Panc1 (cell line): ENCODE data around the gene OPHN1. TPM values are rescaled to one million over a fixed set of nuclear protein-coding genes. Genes with fewer than 3 reads are reported as not detected.

Experiments used
- ATAC-seq: fragments of 200-7000 bp; cut with Tn5 transposase; 2 replicates; pipeline ENCODE4 v1.9.1; 2020; ENCODE audit warnings: mild to moderate bottlenecking, moderate library complexity
- BruUV-seq: library from RNA; stranded (reverse); fragments of 400-500 nt; replicated peaks from 2 replicates; lab custom pipeline; 2021; lab: Mats Ljungman, UMichigan
- CTCF ChIA-PET: fragments of 300-600 bp; sonication (Branson Sonifier 250); formaldehyde crosslinking; loops from one replicate; lab custom pipeline; 2022; ENCODE audit warnings: antibody characterized with exemption; lab: Charles Lee
- POLR2A ChIA-PET: fragments of 300-600 bp; sonication (Branson Sonifier 250); formaldehyde crosslinking; loops from one replicate; lab custom pipeline; 2022; ENCODE audit warnings: antibody characterized with exemption; lab: Charles Lee
- DNase-seq: peaks from one replicate; pipeline ENCODE4 v3.0.0-alpha.2; 2010; ENCODE audit warnings: low read depth, low spot score
- H3K27ac ChIP-seq: 2 replicates; pipeline ENCODE4 v1.5.1; 2011; ENCODE audit warnings: mild to moderate bottlenecking, low read length, inconsistent platforms
- H3K27me3 ChIP-seq: fragments of 200-500 bp; sonication (Bioruptor generic); 2 replicates; pipeline ENCODE4 v1.6.0; 2014; ENCODE audit warnings: low read length, inconsistent platforms; ENCODE audit not compliant: control insufficient read depth, insufficient read depth
- H3K36me3 ChIP-seq: fragments of 200-500 bp; sonication (Bioruptor generic); 2 replicates; pipeline ENCODE4 v1.5.1; 2014; ENCODE audit warnings: inconsistent platforms, mild to moderate bottlenecking, low read length, moderate library complexity; ENCODE audit not compliant: control insufficient read depth, insufficient read depth
- H3K4me1 ChIP-seq: 2 replicates; pipeline ENCODE4 v1.5.1; 2011; ENCODE audit warnings: inconsistent platforms, mild to moderate bottlenecking, low read length, moderate library complexity; ENCODE audit not compliant: control insufficient read depth, insufficient read depth
- H3K4me3 ChIP-seq, 2 experiments: 2 replicates each; pipeline ENCODE4 v1.5.1; 2011 to 2012; ENCODE audit warnings: low read depth in 2 of 2, low read length in 2 of 2, mild to moderate bottlenecking in 2 of 2, inconsistent platforms in 1 of 2, moderate library complexity in 1 of 2
- H3K9me3 ChIP-seq: fragments of 200-500 bp; sonication (Bioruptor generic); 2 replicates; pipeline ENCODE4 v1.5.1; 2014; ENCODE audit warnings: low read depth, mild to moderate bottlenecking, inconsistent platforms, low read length, moderate library complexity; ENCODE audit not compliant: control insufficient read depth, insufficient read depth
- POLR2AphosphoS5 ChIP-seq: IDR thresholded peaks from 2 replicates; pipeline ENCODE4 v1.6.1; 2012; ENCODE audit warnings: mild to moderate bottlenecking, low read depth, low read length, moderate library complexity
- SIN3A ChIP-seq: IDR thresholded peaks from 2 replicates; pipeline ENCODE4 v1.6.1; 2012; ENCODE audit warnings: low read depth, mild to moderate bottlenecking, low read length, moderate library complexity, borderline replicate concordance; ENCODE audit not compliant: insufficient read depth
- TCF7L2 ChIP-seq: IDR thresholded peaks from 2 replicates; pipeline ENCODE4 v1.6.1; 2011; ENCODE audit warnings: mild to moderate bottlenecking, low read depth, low read length, inconsistent platforms
- in situ Hi-C: cut with HindIII; loops from 2 replicates; pipeline ENCODE4 v1.10.0; 2016; ENCODE audit warnings: low sequenced_read_pairs, low pct_unique_long_range_greater_than_20kb
- intact Hi-C: fragments of 100-400 bp; cut with micrococcal nuclease; formaldehyde crosslinking; loops from one replicate; pipeline ENCODE4 v1.10.0; 2022; ENCODE audit not compliant: unreplicated experiment
- total RNA-seq: library from RNA; stranded (reverse); gene quantifications from one replicate; pipeline ENCODE4 v1.2.1, GENCODE V29; 2021; ENCODE audit not compliant: unreplicated experiment
- TF ChIP-seq, protein P1 (sequence below): fragments of 450-650 bp; IDR thresholded peaks from 2 replicates; pipeline ENCODE4 v1.5.1; 2017; ENCODE audit warnings: mild to moderate bottlenecking
- TF ChIP-seq, protein P2 (sequence below), 2 experiments: IDR thresholded peaks; 2 replicates each; pipeline ENCODE4 v1.6.1; 2011 to 2012; ENCODE audit warnings: low read depth in 2 of 2, control low read depth in 1 of 2, low read length in 1 of 2, mild to moderate bottlenecking in 1 of 2, moderate library complexity in 1 of 2; ENCODE audit not compliant: insufficient read depth in 1 of 2

OPHN1 gene
- total RNA-seq, 1 experiment from 2014 or later: 8.8 TPM

DNA sequence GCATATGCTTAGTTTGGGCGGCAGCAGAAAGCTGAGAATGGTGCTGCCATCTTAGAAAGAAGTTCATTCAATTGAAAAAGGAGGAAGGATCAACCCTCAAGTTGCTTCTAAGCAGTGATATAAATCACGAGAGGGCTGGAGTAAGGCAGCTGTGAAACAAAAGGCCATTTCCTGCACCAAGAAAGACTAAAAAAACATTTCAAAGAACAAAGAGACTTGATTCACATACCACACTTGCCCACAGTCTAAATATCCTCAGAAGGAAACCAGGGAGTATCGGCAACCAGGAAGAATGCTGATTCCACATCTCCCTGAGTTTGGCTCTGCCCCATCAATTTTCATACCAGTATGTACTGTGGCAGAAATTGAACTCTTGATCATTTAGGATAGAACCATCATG, 240.1 kb downstream of the OPHN1 start:
- no peak for DNase-seq
- CTCF ChIA-PET: no interaction called here
- in situ Hi-C loops: no loop called here
- BruUV-seq: no TSS peak
- intact Hi-C loops: no loop called here
- no peaks in the 10 kb centered on the region; the same call in 1 of the 2 replicates for H3K36me3 ChIP-seq
- no peak overlapping the region for H3K27ac ChIP-seq
- H3K27me3 ChIP-seq: no peaks in the 10 kb centered on the region
- H3K4me3 ChIP-seq: no peak overlapping the region
- POLR2A ChIA-PET: no interaction called here
- no peaks in the 10 kb centered on the region for H3K9me3 ChIP-seq
- no peak for TF ChIP-seq POLR2AphosphoS5
- no peak for TF ChIP-seq TCF7L2
- no peak for TF ChIP-seq SIN3A
- TF ChIP-seq, protein P1, sequence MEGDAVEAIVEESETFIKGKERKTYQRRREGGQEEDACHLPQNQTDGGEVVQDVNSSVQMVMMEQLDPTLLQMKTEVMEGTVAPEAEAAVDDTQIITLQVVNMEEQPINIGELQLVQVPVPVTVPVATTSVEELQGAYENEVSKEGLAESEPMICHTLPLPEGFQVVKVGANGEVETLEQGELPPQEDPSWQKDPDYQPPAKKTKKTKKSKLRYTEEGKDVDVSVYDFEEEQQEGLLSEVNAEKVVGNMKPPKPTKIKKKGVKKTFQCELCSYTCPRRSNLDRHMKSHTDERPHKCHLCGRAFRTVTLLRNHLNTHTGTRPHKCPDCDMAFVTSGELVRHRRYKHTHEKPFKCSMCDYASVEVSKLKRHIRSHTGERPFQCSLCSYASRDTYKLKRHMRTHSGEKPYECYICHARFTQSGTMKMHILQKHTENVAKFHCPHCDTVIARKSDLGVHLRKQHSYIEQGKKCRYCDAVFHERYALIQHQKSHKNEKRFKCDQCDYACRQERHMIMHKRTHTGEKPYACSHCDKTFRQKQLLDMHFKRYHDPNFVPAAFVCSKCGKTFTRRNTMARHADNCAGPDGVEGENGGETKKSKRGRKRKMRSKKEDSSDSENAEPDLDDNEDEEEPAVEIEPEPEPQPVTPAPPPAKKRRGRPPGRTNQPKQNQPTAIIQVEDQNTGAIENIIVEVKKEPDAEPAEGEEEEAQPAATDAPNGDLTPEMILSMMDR: no peak
- TF ChIP-seq, protein P2, sequence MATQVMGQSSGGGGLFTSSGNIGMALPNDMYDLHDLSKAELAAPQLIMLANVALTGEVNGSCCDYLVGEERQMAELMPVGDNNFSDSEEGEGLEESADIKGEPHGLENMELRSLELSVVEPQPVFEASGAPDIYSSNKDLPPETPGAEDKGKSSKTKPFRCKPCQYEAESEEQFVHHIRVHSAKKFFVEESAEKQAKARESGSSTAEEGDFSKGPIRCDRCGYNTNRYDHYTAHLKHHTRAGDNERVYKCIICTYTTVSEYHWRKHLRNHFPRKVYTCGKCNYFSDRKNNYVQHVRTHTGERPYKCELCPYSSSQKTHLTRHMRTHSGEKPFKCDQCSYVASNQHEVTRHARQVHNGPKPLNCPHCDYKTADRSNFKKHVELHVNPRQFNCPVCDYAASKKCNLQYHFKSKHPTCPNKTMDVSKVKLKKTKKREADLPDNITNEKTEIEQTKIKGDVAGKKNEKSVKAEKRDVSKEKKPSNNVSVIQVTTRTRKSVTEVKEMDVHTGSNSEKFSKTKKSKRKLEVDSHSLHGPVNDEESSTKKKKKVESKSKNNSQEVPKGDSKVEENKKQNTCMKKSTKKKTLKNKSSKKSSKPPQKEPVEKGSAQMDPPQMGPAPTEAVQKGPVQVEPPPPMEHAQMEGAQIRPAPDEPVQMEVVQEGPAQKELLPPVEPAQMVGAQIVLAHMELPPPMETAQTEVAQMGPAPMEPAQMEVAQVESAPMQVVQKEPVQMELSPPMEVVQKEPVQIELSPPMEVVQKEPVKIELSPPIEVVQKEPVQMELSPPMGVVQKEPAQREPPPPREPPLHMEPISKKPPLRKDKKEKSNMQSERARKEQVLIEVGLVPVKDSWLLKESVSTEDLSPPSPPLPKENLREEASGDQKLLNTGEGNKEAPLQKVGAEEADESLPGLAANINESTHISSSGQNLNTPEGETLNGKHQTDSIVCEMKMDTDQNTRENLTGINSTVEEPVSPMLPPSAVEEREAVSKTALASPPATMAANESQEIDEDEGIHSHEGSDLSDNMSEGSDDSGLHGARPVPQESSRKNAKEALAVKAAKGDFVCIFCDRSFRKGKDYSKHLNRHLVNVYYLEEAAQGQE (IDR thresholded peaks at IDR 0.05; ENCODE audit: insufficient read depth in 1 of 2, low read depth in 2 of 2, low read length in 1 of 2): no peak
- no peaks in the 10 kb centered on the region for H3K4me1 ChIP-seq
- ATAC-seq: no peak

DNA sequence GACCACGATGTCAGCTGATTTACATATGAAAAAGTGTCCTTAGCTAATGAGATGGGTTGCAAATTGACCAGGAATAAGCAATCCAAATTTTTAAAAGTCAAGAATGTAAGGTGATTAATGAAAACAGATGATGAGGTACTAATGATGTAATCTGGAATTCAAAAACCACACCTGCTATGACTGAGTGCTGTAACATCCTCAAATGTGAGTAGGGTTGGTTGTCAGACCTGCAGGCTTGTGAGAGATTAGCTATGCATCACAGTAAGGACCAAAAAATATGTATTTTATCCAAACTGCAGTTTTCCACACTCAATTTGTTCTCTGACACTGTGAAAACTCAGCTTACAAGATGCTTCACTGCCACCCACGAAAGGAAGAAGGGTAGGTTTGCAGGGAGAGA, 242.5 kb downstream of the OPHN1 start:
- in situ Hi-C loops: no loop called here
- BruUV-seq: no TSS peak

More for the DNA sequence above, 242.5 kb downstream of the OPHN1 start:
- H3K4me1 ChIP-seq: no peaks in the 10 kb centered on the region
- intact Hi-C loops: no loop called here
- no peaks in the 10 kb centered on the region for H3K9me3 ChIP-seq
- ChIA-PET CTCF (no interaction called here), POLR2A (no interaction called here)
- no peak for ATAC-seq
- TF ChIP-seq, protein P1: no peak
- no peak for TF ChIP-seq TCF7L2
- TF ChIP-seq SIN3A: no peak
- TF ChIP-seq, protein P2 (IDR thresholded peaks at IDR 0.05; ENCODE audit: insufficient read depth in 1 of 2, low read depth in 2 of 2, low read length in 1 of 2): no peak
- TF ChIP-seq POLR2AphosphoS5: no peak
- H3K27me3 ChIP-seq: no peaks in the 10 kb centered on the region
- H3K36me3 ChIP-seq: no peaks in the 10 kb centered on the region; the same call in 1 of the 2 replicates
- no peak for DNase-seq
- H3K27ac ChIP-seq: no peak overlapping the region
- no peak overlapping the region for H3K4me3 ChIP-seq
